GM19240 (cell line): ENCODE data around the gene CAPN5.
A peak's percentile ranks its signal among the peaks of the same experiment; 100 is the strongest.
"Not testable (repeated sequence)": the region's sequence is repeated elsewhere in the genome, so short reads cannot be mapped to it uniquely, and the experiment has no call there.

Source experiments
- DNase-seq: peaks from one replicate; pipeline ENCODE4 v3.0.0; 2011; ENCODE audit warnings: low spot score; ENCODE audit not compliant: insufficient read length

The CAPN5 gene

GRCh38 chr11:77042111-77042726, 24.6 kb upstream of the CAPN5 start:
- DNase-seq, result no peak

- no peak for DNase-seq
Measured at GRCh38 chr11:77044356-77044755, 22.4 kb upstream of the CAPN5 start.

DNA sequence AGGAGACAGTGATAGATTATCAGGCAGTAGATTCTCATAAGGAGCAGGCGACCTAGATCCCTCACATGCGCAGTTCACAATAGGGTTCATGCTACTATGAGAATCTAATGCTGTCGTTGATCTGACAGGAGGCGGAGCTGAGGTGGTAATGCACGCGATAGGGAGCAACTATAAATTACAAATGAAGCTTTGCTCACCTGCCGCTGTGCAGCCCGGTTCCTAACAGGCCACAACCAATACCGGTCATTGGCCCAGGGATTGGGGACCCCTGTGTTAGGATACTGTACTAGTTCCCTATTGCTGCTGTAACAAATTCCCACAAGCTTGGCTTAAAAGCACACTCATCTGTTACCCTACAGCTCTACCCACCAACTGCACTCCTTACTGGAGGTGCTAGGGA, 21.9 kb upstream of the CAPN5 start:
- no peak for DNase-seq

GRCh38 chr11:77046060-77046501, 20.7 kb upstream of the CAPN5 start:
- peak; percentile 67 for DNase-seq

- DNase-seq, result peak; percentile 58
Measured at GRCh38 chr11:77047007-77047927, 19.5 kb upstream of the CAPN5 start.

GRCh38 chr11:77047928-77048446, 18.8 kb upstream of the CAPN5 start:
- not testable (repeated sequence) for DNase-seq

GRCh38 chr11:77049026-77049425, 17.7 kb upstream of the CAPN5 start:
- DNase-seq, result no peak

GRCh38 chr11:77051511-77051910, 15.3 kb upstream of the CAPN5 start:
- no peak for DNase-seq

- DNase-seq, result no peak
Measured at GRCh38 chr11:77052518-77052917, 14.3 kb upstream of the CAPN5 start.

- no peak for DNase-seq
Measured at GRCh38 chr11:77053217-77054015, 13.4 kb upstream of the CAPN5 start.

- DNase-seq, result no peak
Measured at GRCh38 chr11:77054084-77054483, 12.7 kb upstream of the CAPN5 start.

- no peak for DNase-seq
Measured at GRCh38 chr11:77055101-77055561, 11.6 kb upstream of the CAPN5 start.

DNA sequence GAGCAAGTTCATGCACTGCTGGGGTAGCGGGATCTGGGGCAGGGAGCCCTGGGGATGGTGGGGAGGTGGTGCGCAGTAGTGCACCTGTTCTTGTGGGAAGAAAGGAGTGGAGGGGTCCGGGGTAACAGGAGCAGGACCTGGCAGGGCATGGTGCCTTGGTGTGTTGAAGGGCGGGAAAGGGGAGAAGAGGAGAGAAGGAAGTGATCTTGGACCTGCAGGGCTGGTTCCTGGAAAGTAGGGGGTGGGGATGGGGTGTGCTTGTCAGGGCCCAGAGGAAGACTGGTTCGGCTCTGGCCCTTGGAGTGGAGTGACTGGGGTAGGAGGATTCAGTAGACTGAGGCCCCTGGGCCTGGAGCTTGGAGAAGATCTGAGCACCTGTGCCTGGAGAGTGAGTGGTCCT, 10.9 kb upstream of the CAPN5 start:
- DNase-seq, result no peak

- no peak for DNase-seq
Measured at GRCh38 chr11:77056814-77057402, 9.9 kb upstream of the CAPN5 start.

DNA sequence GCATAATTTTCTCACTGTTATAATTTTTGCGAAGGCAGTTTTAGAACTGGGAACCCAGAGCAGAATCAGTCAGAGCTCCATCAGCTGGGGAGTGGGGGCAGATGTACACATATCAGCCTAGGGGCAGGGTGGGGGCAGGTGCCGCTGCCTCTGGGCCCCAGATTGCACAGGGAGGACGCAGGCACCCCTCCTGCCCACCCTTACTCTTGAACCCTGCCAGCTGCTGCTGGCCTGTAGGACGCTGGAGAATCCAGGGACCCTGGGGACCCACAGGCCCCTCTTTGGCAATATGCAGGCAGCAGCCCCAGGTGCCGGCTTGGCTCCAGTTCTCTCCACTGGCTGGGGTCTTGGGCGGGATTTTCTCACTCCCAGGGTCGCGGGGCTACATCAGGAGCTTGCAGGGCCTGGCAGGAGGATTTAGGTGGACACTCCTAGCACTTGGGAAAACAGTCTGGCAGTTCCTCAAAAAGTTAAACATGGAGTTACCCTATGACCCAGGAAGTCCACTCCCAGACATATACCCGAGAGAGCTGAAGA, 8.8 kb upstream of the CAPN5 start:
- no peak for DNase-seq

- no peak for DNase-seq
Measured at GRCh38 chr11:77058900-77059299, 7.9 kb upstream of the CAPN5 start.

GRCh38 chr11:77059806-77060205, 7.0 kb upstream of the CAPN5 start:
- DNase-seq, result no peak

- DNase-seq, result no peak
Measured at GRCh38 chr11:77060234-77060633, 6.5 kb upstream of the CAPN5 start.

- not testable (repeated sequence) for DNase-seq
Measured at GRCh38 chr11:77061258-77061657, 5.5 kb upstream of the CAPN5 start.

DNA sequence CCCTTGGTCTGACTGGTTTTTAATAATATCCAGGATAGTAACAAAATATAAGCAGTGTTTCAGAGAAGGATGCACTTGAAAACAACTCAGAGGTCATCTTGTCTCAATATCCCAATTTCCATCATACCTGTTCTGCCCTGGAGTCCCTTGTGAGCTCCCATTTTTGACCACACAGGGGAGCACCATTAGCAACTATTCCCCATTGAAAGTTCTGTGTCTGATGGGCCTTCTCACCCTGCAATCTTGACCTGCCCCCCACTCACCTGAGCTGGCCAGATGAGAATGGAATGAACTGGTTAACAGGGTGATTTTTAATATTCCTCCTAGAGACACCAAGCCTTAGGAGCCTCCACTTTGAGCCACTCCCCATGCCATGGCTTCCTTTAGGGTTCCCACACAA, 3.8 kb upstream of the CAPN5 start:
- DNase-seq, result no peak

DNA sequence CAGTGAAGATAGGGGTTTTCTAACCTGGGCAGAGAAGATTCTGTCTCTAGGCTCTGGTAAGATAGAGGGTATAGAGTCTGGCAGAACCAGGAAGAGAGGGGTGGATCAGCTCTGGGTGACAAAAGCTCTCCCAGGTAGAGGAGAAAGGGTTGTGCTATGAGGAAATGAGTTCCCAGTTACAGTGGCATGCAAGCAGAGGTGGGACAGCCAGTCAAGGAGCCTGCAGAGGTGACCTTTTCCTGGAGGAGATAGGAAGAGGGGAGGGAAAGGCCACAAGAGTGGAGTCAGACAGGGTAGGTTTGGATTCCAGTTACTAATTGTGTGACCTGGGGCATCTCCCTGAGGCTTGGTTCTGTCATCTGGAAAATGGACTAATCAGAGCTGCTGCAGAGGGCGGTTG, 3.4 kb upstream of the CAPN5 start:
- DNase-seq, result no peak
